GM15510 (cell line): ENCODE results near the gene SPATA25.

Experiments
- POLR2A ChIP-seq: IDR thresholded peaks from 3 replicates; pipeline ENCODE4 v1.6.1; 2011; ENCODE audit warnings: borderline replicate concordance; ENCODE audit not compliant: insufficient read length; ENCODE audit errors: extremely low read depth

Gene SPATA25

DNA sequence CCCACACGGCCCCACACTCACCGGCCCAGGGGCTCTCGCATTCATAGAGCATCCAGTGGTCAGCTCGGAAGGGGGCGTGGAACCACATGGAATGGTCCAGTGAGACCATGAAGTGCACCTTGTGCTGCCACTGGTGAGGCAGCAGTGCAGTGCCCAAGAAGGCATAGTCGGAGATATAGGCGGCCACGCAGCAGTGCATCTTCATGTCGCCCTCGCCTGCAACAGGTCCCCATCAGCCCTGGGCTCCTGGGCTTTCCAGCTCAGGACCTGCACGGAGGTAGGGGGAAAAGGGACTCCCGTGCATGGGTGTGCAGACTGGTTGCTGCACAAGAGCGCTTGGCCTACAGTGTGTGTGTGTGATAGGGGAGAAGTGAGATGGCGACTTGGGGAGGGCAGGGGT is 43.9 kb downstream of the SPATA25 start:
- TF ChIP-seq POLR2A = no peak

DNA sequence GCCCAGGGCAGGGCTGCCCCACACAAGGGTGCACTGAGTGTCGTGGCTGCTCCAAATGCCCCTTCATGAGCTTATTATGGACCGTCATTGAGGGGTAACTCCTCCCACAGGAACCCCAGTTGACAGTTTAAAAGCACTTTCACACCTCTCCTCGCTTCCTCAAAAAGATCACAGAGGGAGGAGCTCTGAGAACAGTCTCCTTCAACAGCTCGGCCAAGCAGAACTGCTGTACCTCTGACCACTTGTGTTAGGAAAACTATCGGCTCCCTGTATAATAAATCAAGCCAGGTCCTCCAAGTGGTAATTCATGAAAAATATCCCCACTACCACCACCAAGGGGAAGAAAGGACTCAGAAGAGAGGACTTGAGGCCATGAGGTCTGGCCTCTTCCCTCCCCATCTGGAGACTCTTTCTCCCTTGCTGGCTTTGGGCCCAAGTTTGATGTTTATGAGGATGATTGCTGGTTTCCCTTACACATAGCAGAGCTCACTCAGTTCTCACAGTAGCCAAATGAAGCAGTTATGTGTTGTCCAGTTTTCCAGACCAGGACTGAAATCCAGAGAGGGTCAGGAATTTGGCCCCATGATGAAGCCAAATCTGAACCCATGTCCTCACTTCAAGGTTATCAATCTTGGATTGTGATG is 45.1 kb downstream of the SPATA25 start:
- TF ChIP-seq POLR2A = no peak

DNA sequence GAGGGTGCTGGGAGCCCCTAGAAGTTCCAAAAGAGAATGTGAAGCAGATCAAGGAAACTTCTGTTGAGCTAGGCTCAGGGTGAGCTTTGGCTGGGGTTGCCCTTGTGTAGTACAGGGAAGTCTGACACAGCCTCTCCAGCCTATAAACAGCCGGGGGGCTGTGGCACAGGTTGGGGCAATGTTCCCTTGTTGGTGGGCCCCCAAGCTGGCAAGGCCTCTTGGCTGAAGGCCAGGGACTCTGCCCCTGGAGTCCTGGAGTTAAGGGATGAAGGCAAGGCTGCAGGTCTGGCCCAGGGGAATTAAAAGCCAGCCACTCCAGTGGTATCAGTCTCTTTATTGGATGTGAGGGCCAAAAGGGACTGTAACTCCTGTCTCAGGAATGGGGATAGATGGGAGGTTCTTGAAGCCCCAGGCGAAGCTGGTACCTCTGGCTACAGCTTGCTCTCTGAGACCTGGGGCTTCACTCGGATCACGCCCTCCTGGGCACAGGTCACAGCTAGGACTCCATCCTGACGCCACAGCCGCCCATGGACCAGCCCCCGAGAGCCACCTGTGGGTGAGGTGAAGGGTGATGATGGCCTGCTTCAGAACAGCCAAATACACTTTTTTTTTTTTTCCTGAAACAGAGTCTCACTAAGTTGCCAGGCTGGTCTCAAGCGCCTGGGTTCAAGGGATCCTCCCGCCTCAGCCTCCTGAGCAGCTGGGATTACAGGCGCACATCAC is 45.9 kb downstream of the SPATA25 start:
- no peak for TF ChIP-seq POLR2A

DNA sequence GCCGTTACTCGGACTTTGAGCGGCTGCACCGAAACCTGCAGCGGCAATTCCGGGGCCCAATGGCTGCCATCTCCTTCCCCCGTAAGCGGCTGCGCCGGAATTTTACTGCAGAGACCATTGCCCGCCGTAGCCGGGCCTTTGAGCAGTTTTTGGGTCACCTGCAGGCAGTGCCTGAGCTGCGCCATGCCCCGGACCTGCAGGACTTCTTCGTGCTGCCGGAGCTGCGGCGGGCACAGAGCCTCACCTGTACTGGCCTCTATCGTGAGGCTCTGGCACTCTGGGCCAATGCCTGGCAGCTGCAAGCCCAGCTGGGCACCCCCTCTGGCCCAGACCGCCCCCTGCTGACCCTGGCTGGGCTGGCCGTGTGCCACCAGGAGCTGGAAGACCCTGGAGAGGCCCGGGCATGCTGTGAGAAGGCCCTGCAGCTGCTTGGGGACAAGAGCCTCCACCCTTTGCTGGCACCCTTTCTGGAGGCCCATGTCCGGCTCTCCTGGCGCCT is 46.7 kb downstream of the SPATA25 start:
- no peak for TF ChIP-seq POLR2A

DNA sequence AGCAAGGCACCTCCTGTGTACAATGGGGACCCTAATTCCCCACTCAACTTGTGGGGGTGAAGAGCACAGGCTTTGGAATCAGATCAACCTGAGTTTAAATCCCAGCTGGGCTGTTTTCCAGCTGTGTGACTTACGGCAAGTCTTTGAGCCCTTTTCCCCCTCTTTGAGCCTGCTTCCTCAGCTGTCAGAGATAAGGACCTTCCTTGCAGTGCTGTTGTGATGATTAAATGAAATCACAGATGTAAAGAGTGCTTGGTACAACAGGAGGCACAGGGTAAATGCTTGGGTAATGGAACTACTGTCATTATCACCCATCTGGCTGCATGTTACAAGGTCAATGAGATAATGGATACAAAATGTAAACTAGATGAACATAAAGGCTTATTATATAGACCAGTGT is 50.6 kb downstream of the SPATA25 start:
- TF ChIP-seq POLR2A = no peak
